Measurements from ENCODE around the gene CSH2. TPM values are rescaled to one million over a fixed set of nuclear protein-coding genes. Genes with fewer than 3 reads are reported as not detected.

The CSH2 gene
- total and polyA plus RNA-seq, 2 of the 13 experiments (the other 11 are each of a cell fraction or from before 2014, with no cell fraction given) = not detected

GRCh38 chr17:63911041-63911635 is 37.7 kb upstream of the CSH2 start, which contains the start of gene CSHL1 (continued):
- TF ChIP-seq REPIN1 (CRISPR knock-in tag; IDR thresholded peaks at IDR 0.05; ENCODE audit: borderline replicate concordance, low read depth) = no peak
- TF ChIP-seq CREM (IDR thresholded peaks at IDR 0.05) = no peak
- TF ChIP-seq CREM (CRISPR knock-in tag; IDR thresholded peaks at IDR 0.05) = no peak
- TF ChIP-seq ZFP62 (CRISPR knock-in tag; IDR thresholded peaks at IDR 0.05) = no peak
- TF ChIP-seq ZNF761 (CRISPR knock-in tag; conservative IDR thresholded peaks at IDR 0.05) = no peak
- TF ChIP-seq ZFX (CRISPR knock-in tag; IDR thresholded peaks at IDR 0.05; ENCODE audit: low read depth) = no peak
- TF ChIP-seq MAFG (CRISPR knock-in tag; IDR thresholded peaks at IDR 0.05) = no peak
- TF ChIP-seq ZNF235 (CRISPR knock-in tag; IDR thresholded peaks at IDR 0.05; ENCODE audit: borderline replicate concordance) = no peak
- TF ChIP-seq HMGA1 (CRISPR knock-in tag; conservative IDR thresholded peaks at IDR 0.05) = no peak
- TF ChIP-seq YEATS2 (CRISPR knock-in tag; IDR thresholded peaks at IDR 0.05; ENCODE audit: borderline replicate concordance) = no peak
- TF ChIP-seq RBM39 (IDR thresholded peaks at IDR 0.05; ENCODE audit: low read depth, low read length, poor library complexity, severe bottlenecking) = no peak

GRCh38 chr17:63910096-63910495 is 36.6 kb upstream of the CSH2 start:
- BruUV-seq (replicated peaks) = no TSS peak
- Histone ChIP-seq H3K9me3 (ENCODE audit: low read length) (no peaks in the 10 kb centered on the region), H3K27ac (ENCODE audit: extremely low read length, insufficient read depth, low read length) (no peak overlapping the region), H4K20me1 (ENCODE audit: insufficient read depth, low read length) (no peaks in the 10 kb centered on the region), H3K27me3 (ENCODE audit: control insufficient read depth in 1 of 2, insufficient read depth in 2 of 2, low read length in 2 of 2) (peaks cover 4 to 40% of the 10 kb centered on the region in 2 experiments; a peak in 4 of 5 replicates), H3K4me1 (ENCODE audit: insufficient read depth, low read length) (peaks cover 10% of the 10 kb centered on the region), H3K79me2 (ENCODE audit: insufficient read depth, low read length) (no peaks in the 10 kb centered on the region), H3K36me3 (replicated peaks in 1 of 2; ENCODE audit: control insufficient read depth in 1 of 2, insufficient read depth in 2 of 2, low read length in 2 of 2) (no peaks in the 10 kb centered on the region), H3K4me3 (replicated peaks in 1 of 3; ENCODE audit: insufficient read depth in 1 of 3, low read depth in 2 of 3, low read length in 3 of 3) (no peak overlapping the region), H2AFZ (ENCODE audit: low read length) (no peak overlapping the region), H3K9ac (ENCODE audit: insufficient read depth, low read depth, low read length) (no peak overlapping the region), H3K4me2 (ENCODE audit: low read depth, low read length) (no peak overlapping the region)
- ChIA-PET POLR2A (no interaction called here), CTCF (ENCODE audit: low intra/inter-chr PET ratio, low total read pairs) (interaction anchor here (1.9 kb wide), 1 partner anchor 41 kb away, joined by 6 read pairs; no protein-coding TSS in a partner anchor)
- WGBS (ENCODE audit: low lambda C conversion rate) = 25% methylated on average over 9 of the region's 14 CpGs
- in situ Hi-C loops (cut with HindIII; ENCODE audit: extremely low pct_ligation_motif_present, low pct_unique_long_range_greater_than_20kb) (loop anchor here (5.0 kb wide), 1 partner anchor 37 kb away; no protein-coding TSS in a partner anchor), intact Hi-C loops (cut with micrococcal nuclease; ENCODE audit: unreplicated experiment) (loop anchor here (10.0 kb wide), 1 partner anchor 225 kb away; the partner anchor contains the start of gene ERN1)
- no peak for DNase-seq (ENCODE audit: low spot score)
- ATAC-seq = no peak
- FAIRE-seq = no peak
- TF ChIP-seq TBX3 (IDR thresholded peaks at IDR 0.05; ENCODE audit: borderline replicate concordance) = no peak
- no peak for TF ChIP-seq ZNF275 (CRISPR knock-in tag; IDR thresholded peaks at IDR 0.05; ENCODE audit: borderline replicate concordance)
- no peak for TF ChIP-seq CENPT (CRISPR knock-in tag; IDR thresholded peaks at IDR 0.05; ENCODE audit: low read depth)
- no peak for TF ChIP-seq ZNF503 (CRISPR knock-in tag; IDR thresholded peaks at IDR 0.05)
- TF ChIP-seq HNF1A (IDR thresholded peaks at IDR 0.05; ENCODE audit: low read depth) = no peak
- TF ChIP-seq HNF1A (CRISPR knock-in tag; IDR thresholded peaks at IDR 0.05; ENCODE audit: borderline replicate concordance) = no peak
